ENCODE results near the gene GAK.

The GAK gene

GRCh38 chr4:878796-879728 lies 53.1 kb downstream of the GAK start:
- no peak for DNase-seq (ENCODE audit: low read depth)
- no peak overlapping the region for H3K4me3 ChIP-seq (ENCODE audit: low read length)
- TF ChIP-seq, protein P1, sequence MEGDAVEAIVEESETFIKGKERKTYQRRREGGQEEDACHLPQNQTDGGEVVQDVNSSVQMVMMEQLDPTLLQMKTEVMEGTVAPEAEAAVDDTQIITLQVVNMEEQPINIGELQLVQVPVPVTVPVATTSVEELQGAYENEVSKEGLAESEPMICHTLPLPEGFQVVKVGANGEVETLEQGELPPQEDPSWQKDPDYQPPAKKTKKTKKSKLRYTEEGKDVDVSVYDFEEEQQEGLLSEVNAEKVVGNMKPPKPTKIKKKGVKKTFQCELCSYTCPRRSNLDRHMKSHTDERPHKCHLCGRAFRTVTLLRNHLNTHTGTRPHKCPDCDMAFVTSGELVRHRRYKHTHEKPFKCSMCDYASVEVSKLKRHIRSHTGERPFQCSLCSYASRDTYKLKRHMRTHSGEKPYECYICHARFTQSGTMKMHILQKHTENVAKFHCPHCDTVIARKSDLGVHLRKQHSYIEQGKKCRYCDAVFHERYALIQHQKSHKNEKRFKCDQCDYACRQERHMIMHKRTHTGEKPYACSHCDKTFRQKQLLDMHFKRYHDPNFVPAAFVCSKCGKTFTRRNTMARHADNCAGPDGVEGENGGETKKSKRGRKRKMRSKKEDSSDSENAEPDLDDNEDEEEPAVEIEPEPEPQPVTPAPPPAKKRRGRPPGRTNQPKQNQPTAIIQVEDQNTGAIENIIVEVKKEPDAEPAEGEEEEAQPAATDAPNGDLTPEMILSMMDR (IDR thresholded peaks at IDR 0.05; ENCODE audit: insufficient read depth, low read depth, low read length, missing control alignments): no peak

DNA sequence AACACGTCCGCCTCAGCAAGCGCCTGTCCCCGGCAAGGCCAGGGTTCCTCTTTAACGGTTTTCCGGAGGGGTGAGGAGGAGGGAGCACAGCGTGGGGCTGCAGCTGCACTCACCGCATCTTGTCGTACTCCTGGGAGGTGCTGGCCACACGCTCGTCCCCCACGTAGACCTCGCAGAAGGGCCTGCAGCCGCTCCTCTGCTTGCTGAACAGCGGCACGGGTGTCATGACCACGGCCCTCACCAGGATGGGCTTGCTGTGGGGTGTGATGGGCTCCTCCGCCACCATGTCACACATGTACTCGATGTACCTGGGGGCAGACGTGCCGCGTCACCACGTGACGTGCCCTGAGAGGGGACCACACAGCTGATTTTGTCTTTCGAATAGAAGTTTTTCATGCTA lies 54.6 kb downstream of the GAK start:
- no peak for DNase-seq (ENCODE audit: low read depth)

GRCh38 chr4:876780-877179 lies 55.3 kb downstream of the GAK start:
- H3K4me3 ChIP-seq (ENCODE audit: low read length): no peak overlapping the region
- DNase-seq (ENCODE audit: low read depth): no peak
- TF ChIP-seq, protein P1 (IDR thresholded peaks at IDR 0.05; ENCODE audit: insufficient read depth, low read depth, low read length, missing control alignments): no peak

More for the DNA sequence above, 54.6 kb downstream of the GAK start:
- H3K4me3 ChIP-seq (ENCODE audit: low read length): no peak overlapping the region
- TF ChIP-seq, protein P1 (IDR thresholded peaks at IDR 0.05; ENCODE audit: insufficient read depth, low read depth, low read length, missing control alignments): no peak

DNA sequence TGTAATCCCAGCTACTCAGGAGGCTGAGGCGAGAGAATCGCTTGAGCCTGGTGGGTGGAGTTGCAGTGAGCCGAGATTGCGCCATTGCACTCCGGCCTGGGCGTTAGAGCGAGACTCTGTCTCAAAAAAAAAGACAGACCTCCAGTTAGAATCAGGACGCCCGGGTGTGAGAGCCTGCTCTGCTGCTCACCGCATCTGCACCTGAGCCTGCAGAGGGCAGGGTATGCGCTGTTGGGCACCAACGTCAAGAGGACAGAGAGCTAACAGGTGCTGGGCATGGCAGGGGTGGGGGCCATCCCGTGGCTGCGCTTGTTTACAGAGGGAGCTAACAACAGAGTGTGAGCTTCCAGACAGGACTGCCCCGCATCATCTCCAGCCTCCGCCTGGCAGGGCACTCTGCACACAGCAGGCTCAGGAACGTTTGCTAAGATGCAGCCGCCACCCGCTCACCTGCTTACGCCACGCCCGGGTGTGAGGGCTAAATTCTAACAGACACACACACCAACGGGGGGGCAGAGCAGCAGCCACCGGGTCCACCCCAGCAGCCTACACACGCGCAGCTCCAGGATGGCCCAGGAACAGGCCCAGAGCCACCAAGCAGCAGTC lies 56.2 kb downstream of the GAK start:
- no peak overlapping the region for H3K4me3 ChIP-seq (ENCODE audit: low read length)
- TF ChIP-seq, protein P1 (IDR thresholded peaks at IDR 0.05; ENCODE audit: insufficient read depth, low read depth, low read length, missing control alignments): no peak
- DNase-seq (ENCODE audit: low read depth): no peak

DNA sequence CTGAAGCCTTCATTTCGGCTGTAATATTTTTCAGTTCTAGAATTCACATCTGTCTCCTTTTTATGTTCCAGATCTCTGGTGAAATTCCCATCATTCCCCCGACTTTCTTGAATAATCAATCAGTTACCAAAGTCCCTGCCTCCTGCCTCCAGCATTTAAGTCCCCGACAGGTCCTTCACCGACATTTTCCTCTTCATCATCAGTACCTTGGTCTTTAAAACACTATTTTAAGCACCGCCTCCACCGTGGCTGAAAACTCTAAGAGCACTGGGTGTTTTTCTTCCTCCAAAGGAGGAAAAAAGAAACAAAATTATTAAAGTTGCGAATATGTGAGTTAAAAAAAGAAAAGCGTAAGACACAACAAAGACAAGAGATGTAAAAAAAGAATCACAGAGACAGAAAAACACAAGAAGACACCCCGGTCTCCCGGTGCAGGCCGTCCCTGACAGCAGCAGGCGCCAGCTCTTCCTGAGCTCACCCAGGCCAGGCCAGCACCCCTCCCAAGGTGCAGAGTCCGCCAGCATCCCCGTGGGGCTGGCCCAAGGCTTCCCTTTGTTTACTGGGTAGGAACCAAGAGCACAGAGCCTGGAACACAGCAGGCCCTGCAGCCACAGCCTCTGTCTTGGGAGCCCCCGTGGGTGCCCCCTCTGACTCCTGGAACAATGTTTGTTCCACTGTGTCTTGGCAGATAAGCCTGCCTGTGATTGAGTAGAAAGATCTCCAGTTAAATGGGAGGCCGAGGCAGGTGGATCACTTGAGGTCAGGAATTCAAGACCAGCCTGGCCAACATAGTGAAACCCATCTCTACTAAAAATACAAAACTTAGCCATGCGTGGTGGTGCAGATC lies 56.9 kb downstream of the GAK start:
- TF ChIP-seq, protein P1 (IDR thresholded peaks at IDR 0.05; ENCODE audit: insufficient read depth, low read depth, low read length, missing control alignments): no peak
- no peak for DNase-seq (ENCODE audit: low read depth)
- no peak overlapping the region for H3K4me3 ChIP-seq (ENCODE audit: low read length)

DNA sequence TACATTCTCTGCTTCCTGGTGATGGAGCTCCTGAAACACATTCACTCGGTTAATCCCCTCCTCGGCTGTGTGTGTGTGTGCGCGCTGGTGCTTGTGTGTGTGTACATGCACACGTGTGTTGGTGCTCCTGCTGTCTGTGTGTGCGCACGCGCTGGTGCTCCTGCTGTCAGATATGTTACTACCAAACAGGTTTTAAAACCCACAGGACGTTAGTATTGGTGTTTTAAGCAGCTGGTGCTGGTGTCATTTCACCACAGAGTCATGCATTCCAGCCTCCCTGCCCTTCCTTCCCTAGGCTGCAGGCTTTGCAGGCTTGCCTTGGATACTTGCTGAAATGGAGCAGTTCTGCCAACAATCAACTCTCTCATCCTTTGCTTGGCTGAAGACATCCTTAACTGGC lies 58.1 kb downstream of the GAK start:
- no peak for DNase-seq (ENCODE audit: low read depth)
- TF ChIP-seq, protein P1 (IDR thresholded peaks at IDR 0.05; ENCODE audit: insufficient read depth, low read depth, low read length, missing control alignments): no peak
- H3K4me3 ChIP-seq (ENCODE audit: low read length): no peak overlapping the region

Data from epithelial cell of esophagus (primary cell).